MM.1S (cell line): ENCODE measurements around the gene ASIC4.

ENCODE experiments used
- CTCF ChIP-seq: fragments of 300-600 bp; sonication (generic); IDR thresholded peaks from 2 replicates; pipeline ENCODE4 v1.5.1; 2016; ENCODE audit warnings: antibody characterized with exemption, low read length, mixed read lengths
- EZH2 ChIP-seq: fragments of 300-600 bp; sonication (generic); optimal IDR thresholded peaks from 2 replicates; pipeline ENCODE3; 2017; ENCODE audit warnings: low read depth, mild to moderate bottlenecking, antibody characterized with exemption, low read length, mixed read lengths
- EZH2phosphoT487 ChIP-seq: fragments of 300-600 bp; sonication (generic); IDR thresholded peaks from 2 replicates; pipeline ENCODE4 v1.6.1; 2018; ENCODE audit warnings: antibody characterized with exemption, low read length

DNA sequence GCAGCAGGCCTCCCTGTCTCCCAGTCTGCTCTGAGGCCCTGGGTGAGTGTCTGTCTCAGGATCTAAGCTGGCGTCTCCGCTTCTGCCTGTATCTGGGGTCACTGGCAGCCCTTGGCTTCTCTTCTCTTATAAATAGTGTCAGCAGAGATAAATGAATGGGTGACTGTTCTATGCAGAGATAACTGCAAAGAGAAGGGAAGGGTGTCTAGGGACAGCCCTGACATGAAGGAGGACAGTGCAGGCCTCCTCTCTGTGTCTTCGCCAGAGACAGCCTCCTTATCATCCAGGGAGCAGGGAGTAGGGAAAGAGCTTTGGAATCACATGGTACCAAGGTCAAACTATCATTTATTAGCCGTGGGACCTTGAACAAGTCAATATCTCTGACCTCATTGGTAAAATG is 43.9 kb upstream of the ASIC4 start:
- TF ChIP-seq CTCF, result no peak
- no peak for TF ChIP-seq EZH2phosphoT487
- no peak for TF ChIP-seq EZH2
